Type B pancreatic cell (in vitro differentiated cells): ENCODE data around the gene SLITRK3. TPM values are rescaled to one million over a fixed set of nuclear protein-coding genes. Genes with fewer than 3 reads are reported as not detected.

Source experiments
- DNase-seq: peaks from one replicate; pipeline ENCODE4 v3.0.0; 2021; ENCODE audit warnings: mixed read lengths; ENCODE audit not compliant: unreplicated experiment; ENCODE audit errors: extremely low spot score
- H3K27ac Mint-ChIP-seq: 2 replicates; pipeline ENCODE4 v1.8.0; 2021; ENCODE audit warnings: mild to moderate bottlenecking, mixed read lengths
- H3K27me3 Mint-ChIP-seq: 2 replicates; pipeline ENCODE4 v1.8.0; 2021; ENCODE audit warnings: mixed read lengths
- H3K36me3 Mint-ChIP-seq: 2 replicates; pipeline ENCODE4 v1.8.0; 2021; ENCODE audit warnings: mixed read lengths
- H3K4me1 Mint-ChIP-seq: one replicate; pipeline ENCODE4 v1.8.0; 2021; ENCODE audit warnings: mixed read lengths; ENCODE audit not compliant: unreplicated experiment
- H3K4me3 Mint-ChIP-seq: 2 replicates; pipeline ENCODE4 v1.8.0; 2021; ENCODE audit warnings: mild to moderate bottlenecking, mixed read lengths
- H3K9me3 Mint-ChIP-seq: 2 replicates; pipeline ENCODE4 v1.8.0; 2021; ENCODE audit warnings: mixed read lengths
- total RNA-seq: library from RNA; stranded (reverse); gene quantifications from 2 replicates; pipeline ENCODE4 v1.2.1, GENCODE V29; 2021; ENCODE audit warnings: low replicate concordance
- TF ChIP-seq, protein P1 (sequence below): fragments of 200-600 bp; sonication (generic); conservative IDR thresholded peaks from 2 replicates; pipeline ENCODE4 v1.5.0; 2021; ENCODE audit warnings: antibody characterized with exemption, mild to moderate bottlenecking

Gene SLITRK3
- total RNA-seq, 1 donor from 2014 or later = 8.4 TPM

DNA sequence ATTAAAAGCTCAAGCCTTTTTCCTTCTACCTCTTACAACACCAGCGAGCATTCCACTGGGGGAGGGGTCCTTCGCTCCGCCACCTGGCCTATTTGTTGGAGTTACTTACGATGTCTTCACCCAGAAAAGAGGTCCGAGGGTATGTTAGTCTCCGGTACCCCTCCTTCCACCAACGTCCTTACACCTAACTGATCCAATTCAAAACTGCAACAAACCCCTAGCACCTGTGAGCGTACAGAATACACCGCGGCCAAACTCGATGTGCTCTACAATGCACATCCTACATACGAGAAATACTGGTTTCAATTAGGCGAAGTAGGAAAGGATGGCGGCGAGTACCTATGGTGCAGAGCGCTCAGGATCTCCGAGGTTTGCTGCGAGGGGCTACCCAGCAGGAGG is 944 bp downstream of the SLITRK3 start:
- Mint-ChIP-seq H3K36me3 (no peaks in the 10 kb centered on the region), H3K4me3 (peak overlapping the region; percentile 85), H3K27ac (peak overlapping the region; percentile 15), H3K4me1 (peaks cover 17% of the 10 kb centered on the region), H3K9me3 (no peaks in the 10 kb centered on the region), H3K27me3 (peaks cover 84% of the 10 kb centered on the region)
- no peak for DNase-seq
- TF ChIP-seq, protein P1, sequence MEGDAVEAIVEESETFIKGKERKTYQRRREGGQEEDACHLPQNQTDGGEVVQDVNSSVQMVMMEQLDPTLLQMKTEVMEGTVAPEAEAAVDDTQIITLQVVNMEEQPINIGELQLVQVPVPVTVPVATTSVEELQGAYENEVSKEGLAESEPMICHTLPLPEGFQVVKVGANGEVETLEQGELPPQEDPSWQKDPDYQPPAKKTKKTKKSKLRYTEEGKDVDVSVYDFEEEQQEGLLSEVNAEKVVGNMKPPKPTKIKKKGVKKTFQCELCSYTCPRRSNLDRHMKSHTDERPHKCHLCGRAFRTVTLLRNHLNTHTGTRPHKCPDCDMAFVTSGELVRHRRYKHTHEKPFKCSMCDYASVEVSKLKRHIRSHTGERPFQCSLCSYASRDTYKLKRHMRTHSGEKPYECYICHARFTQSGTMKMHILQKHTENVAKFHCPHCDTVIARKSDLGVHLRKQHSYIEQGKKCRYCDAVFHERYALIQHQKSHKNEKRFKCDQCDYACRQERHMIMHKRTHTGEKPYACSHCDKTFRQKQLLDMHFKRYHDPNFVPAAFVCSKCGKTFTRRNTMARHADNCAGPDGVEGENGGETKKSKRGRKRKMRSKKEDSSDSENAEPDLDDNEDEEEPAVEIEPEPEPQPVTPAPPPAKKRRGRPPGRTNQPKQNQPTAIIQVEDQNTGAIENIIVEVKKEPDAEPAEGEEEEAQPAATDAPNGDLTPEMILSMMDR = no peak

DNA sequence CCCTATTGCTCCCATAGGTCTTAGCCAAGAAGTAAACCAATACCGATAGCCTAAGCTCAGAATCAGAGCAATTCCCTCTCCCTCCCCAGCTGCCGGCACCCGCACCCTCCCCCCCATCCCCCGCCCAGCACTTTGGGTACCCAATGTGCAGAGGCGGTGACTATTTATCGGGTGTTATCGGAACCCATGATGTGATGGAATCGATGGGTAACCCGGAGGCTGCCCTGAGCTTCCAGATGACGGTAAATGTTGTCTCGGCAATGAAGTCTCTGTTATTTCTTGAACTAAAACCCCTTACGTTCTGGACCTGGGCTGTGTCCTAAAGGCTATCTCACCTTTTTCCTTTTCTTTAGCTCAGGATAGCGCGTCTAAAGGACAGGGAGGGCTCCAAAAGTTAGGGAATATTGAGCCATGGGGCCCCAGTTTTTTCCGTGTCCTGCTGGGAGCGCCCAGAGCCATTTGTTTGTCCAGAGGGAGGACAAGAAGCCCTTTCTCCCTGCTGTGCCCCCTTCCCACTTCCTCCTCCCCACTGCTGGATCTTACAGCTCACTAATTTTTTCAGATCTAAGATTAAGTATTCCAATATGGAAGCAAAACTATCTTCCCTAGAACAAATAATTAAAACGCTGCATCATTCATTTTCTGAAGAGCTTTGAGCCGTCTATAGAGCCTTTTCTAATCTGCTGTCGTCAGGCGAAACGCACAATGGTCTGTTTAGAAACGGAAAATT is 1.5 kb downstream of the SLITRK3 start:
- no peak for DNase-seq
- no peaks in the 10 kb centered on the region for H3K9me3 Mint-ChIP-seq
- peak overlapping the region; percentile 85 for H3K4me3 Mint-ChIP-seq
- H3K27me3 Mint-ChIP-seq = peaks cover 89% of the 10 kb centered on the region
- peak overlapping the region; percentile 15 for H3K27ac Mint-ChIP-seq
- H3K4me1 Mint-ChIP-seq = peaks cover 17% of the 10 kb centered on the region
- H3K36me3 Mint-ChIP-seq = no peaks in the 10 kb centered on the region
- TF ChIP-seq, protein P1 = no peak

- Mint-ChIP-seq H3K27ac (no peak overlapping the region), H3K4me3 (peak overlapping the region; percentile 85), H3K4me1 (peaks cover 17% of the 10 kb centered on the region), H3K36me3 (no peaks in the 10 kb centered on the region), H3K9me3 (no peaks in the 10 kb centered on the region), H3K27me3 (peaks cover 95% of the 10 kb centered on the region)
- no peak for DNase-seq
- TF ChIP-seq, protein P1 = no peak
Measured at GRCh38 chr3:165193366-165194254, 2.6 kb downstream of the SLITRK3 start.

- TF ChIP-seq, protein P1 = no peak
- peaks cover 86% of the 10 kb centered on the region for H3K27me3 Mint-ChIP-seq
- peak overlapping the region; percentile 85 for H3K4me3 Mint-ChIP-seq
- no peak overlapping the region for H3K27ac Mint-ChIP-seq
- H3K4me1 Mint-ChIP-seq = peaks cover 17% of the 10 kb centered on the region
- H3K9me3 Mint-ChIP-seq = no peaks in the 10 kb centered on the region
- H3K36me3 Mint-ChIP-seq = no peaks in the 10 kb centered on the region
- DNase-seq = no peak
Measured at GRCh38 chr3:165192610-165193192, 3.5 kb downstream of the SLITRK3 start.

- peaks cover 17% of the 10 kb centered on the region for H3K4me1 Mint-ChIP-seq
- no peak for DNase-seq
- peaks cover 84% of the 10 kb centered on the region for H3K27me3 Mint-ChIP-seq
- no peak overlapping the region for H3K4me3 Mint-ChIP-seq
- no peak overlapping the region for H3K27ac Mint-ChIP-seq
- H3K36me3 Mint-ChIP-seq = no peaks in the 10 kb centered on the region
- H3K9me3 Mint-ChIP-seq = no peaks in the 10 kb centered on the region
- TF ChIP-seq, protein P1 = no peak
Measured at GRCh38 chr3:165191491-165191890, 4.7 kb downstream of the SLITRK3 start.
